ENCODE measurements around the gene HAUS7. TPM values are rescaled to one million over a fixed set of nuclear protein-coding genes. Genes with fewer than 3 reads are reported as not detected.

Gene HAUS7
- polyA plus RNA-seq, 1 experiment: 38.4 TPM

- DNase-seq (ENCODE audit: low read depth): no peak
- Histone ChIP-seq H3K27me3 (ENCODE audit: control insufficient read depth, insufficient read depth, low read length) (no peaks in the 10 kb centered on the region), H3K4me3 (ENCODE audit: low read depth, low read length) (no peak overlapping the region), H3K36me3 (ENCODE audit: control insufficient read depth, insufficient read depth, low read length) (no peaks in the 10 kb centered on the region)
- CTCF ChIA-PET: no interaction called here
- TF ChIP-seq CTCF (IDR thresholded peaks at IDR 0.05; ENCODE audit: insufficient read depth, low read depth, low read length): no peak
- POLR2A ChIA-PET: interaction anchor here (0.6 kb wide), 1 partner anchor 107 kb away, joined by 3 read pairs; the partner anchor contains the start of gene ZNF275
These were observed 29.1 kb downstream of the HAUS7 start for GRCh38 chrX:153441296-153441695.

GRCh38 chrX:153440556-153441135 is 29.7 kb downstream of the HAUS7 start:
- no peak for TF ChIP-seq CTCF (IDR thresholded peaks at IDR 0.05; ENCODE audit: insufficient read depth, low read depth, low read length)
- no peaks in the 10 kb centered on the region for H3K27me3 ChIP-seq (ENCODE audit: control insufficient read depth, insufficient read depth, low read length)
- no peaks in the 10 kb centered on the region for H3K36me3 ChIP-seq (ENCODE audit: control insufficient read depth, insufficient read depth, low read length)
- ChIA-PET POLR2A (no interaction called here), CTCF (no interaction called here)
- no peak for DNase-seq (ENCODE audit: low read depth)
- no peak overlapping the region for H3K4me3 ChIP-seq (ENCODE audit: low read depth, low read length)

GRCh38 chrX:153439977-153440376 is 30.4 kb downstream of the HAUS7 start:
- no peak for DNase-seq (ENCODE audit: low read depth)
- no peak for TF ChIP-seq CTCF (IDR thresholded peaks at IDR 0.05; ENCODE audit: insufficient read depth, low read depth, low read length)
- no peaks in the 10 kb centered on the region for H3K36me3 ChIP-seq (ENCODE audit: control insufficient read depth, insufficient read depth, low read length)
- ChIA-PET POLR2A (no interaction called here), CTCF (no interaction called here)
- H3K4me3 ChIP-seq (ENCODE audit: low read depth, low read length): no peak overlapping the region
- H3K27me3 ChIP-seq (ENCODE audit: control insufficient read depth, insufficient read depth, low read length): no peaks in the 10 kb centered on the region

GRCh38 chrX:153438532-153438931 is 31.8 kb downstream of the HAUS7 start:
- Histone ChIP-seq H3K27me3 (ENCODE audit: control insufficient read depth, insufficient read depth, low read length) (no peaks in the 10 kb centered on the region), H3K4me3 (ENCODE audit: low read depth, low read length) (no peak overlapping the region), H3K36me3 (ENCODE audit: control insufficient read depth, insufficient read depth, low read length) (no peaks in the 10 kb centered on the region)
- POLR2A ChIA-PET: no interaction called here
- peak; percentile 46 for TF ChIP-seq CTCF (IDR thresholded peaks at IDR 0.05; ENCODE audit: insufficient read depth, low read depth, low read length)
- no peak for DNase-seq (ENCODE audit: low read depth)
- CTCF ChIA-PET: interaction anchor here (0.8 to 2.2 kb wide), 7 partner anchors 9 to 497 kb away, joined by 4 to 15 read pairs (median 5); no protein-coding TSS in a partner anchor

- TF ChIP-seq CTCF (IDR thresholded peaks at IDR 0.05; ENCODE audit: insufficient read depth, low read depth, low read length): no peak
These were observed 34.5 kb downstream of the HAUS7 start for GRCh38 chrX:153435845-153436244.

More at GRCh38 chrX:153435845-153436244, 34.5 kb downstream of the HAUS7 start:
- ChIA-PET POLR2A (no interaction called here), CTCF (no interaction called here)
- DNase-seq (ENCODE audit: low read depth): no peak
- Histone ChIP-seq H3K36me3 (ENCODE audit: control insufficient read depth, insufficient read depth, low read length) (no peaks in the 10 kb centered on the region), H3K4me3 (ENCODE audit: low read depth, low read length) (no peak overlapping the region), H3K27me3 (ENCODE audit: control insufficient read depth, insufficient read depth, low read length) (no peaks in the 10 kb centered on the region)

All from BJ (cell line).